NCI-H524 (cell line): ENCODE results near the gene GAS7.

Experiments
- DNase-seq, 2 experiments: peaks; one replicate each; lab custom pipeline; 2025; lab: John Stamatoyannopoulos, UW

The GAS7 gene

GRCh38 chr17:10050597-10051101, 147.8 kb downstream of the GAS7 start:
- DNase-seq = peak; percentile 68 to 92

GRCh38 chr17:10048629-10049350, 149.6 kb downstream of the GAS7 start:
- no peak for DNase-seq

- DNase-seq = no peak
These were observed 151.3 kb downstream of the GAS7 start for GRCh38 chr17:10046786-10047785.

GRCh38 chr17:10045871-10046658, 152.3 kb downstream of the GAS7 start:
- no peak for DNase-seq

- DNase-seq = no peak
These were observed 155.7 kb downstream of the GAS7 start for GRCh38 chr17:10042589-10043244.

GRCh38 chr17:10041916-10042588, 156.4 kb downstream of the GAS7 start:
- DNase-seq = no peak

GRCh38 chr17:10041287-10041612, 157.2 kb downstream of the GAS7 start:
- DNase-seq = no peak

GRCh38 chr17:10036511-10037061, 161.8 kb downstream of the GAS7 start:
- DNase-seq = no peak

GRCh38 chr17:10035885-10036284, 162.5 kb downstream of the GAS7 start:
- DNase-seq = no peak

GRCh38 chr17:10034719-10035475, 163.5 kb downstream of the GAS7 start:
- no peak for DNase-seq

GRCh38 chr17:10033959-10034358, 164.4 kb downstream of the GAS7 start:
- DNase-seq = peak in 1 of 2 experiments; percentile 28

GRCh38 chr17:10033449-10033848, 165.0 kb downstream of the GAS7 start:
- DNase-seq = peak; percentile 83 to 94

- no peak for DNase-seq
These were observed 166.1 kb downstream of the GAS7 start for GRCh38 chr17:10032118-10032852.

GRCh38 chr17:10031606-10032005, 166.8 kb downstream of the GAS7 start:
- DNase-seq = no peak

- DNase-seq = no peak
These were observed 167.3 kb downstream of the GAS7 start for GRCh38 chr17:10031127-10031526.

GRCh38 chr17:10029129-10029528, 169.3 kb downstream of the GAS7 start:
- DNase-seq = no peak

- peak; percentile 59 to 83 for DNase-seq
These were observed 172.2 kb downstream of the GAS7 start for GRCh38 chr17:10025976-10026901.

- no peak for DNase-seq
These were observed 173.2 kb downstream of the GAS7 start for GRCh38 chr17:10025224-10025623.
